Chondrocyte (in vitro differentiated cells): ENCODE measurements around the gene TIAM2. TPM values are rescaled to one million over a fixed set of nuclear protein-coding genes. Genes with fewer than 3 reads are reported as not detected.

Experiments used
- DNase-seq: peaks from one replicate; pipeline ENCODE4 v3.0.0; 2021; ENCODE audit warnings: mixed read lengths, low spot score
- H3K27ac Mint-ChIP-seq: one replicate; pipeline ENCODE4 v1.8.0; 2021; ENCODE audit warnings: mild to moderate bottlenecking, moderate library complexity, mixed read lengths; ENCODE audit not compliant: unreplicated experiment
- H3K27me3 Mint-ChIP-seq: 2 replicates; pipeline ENCODE4 v1.8.0; 2021; ENCODE audit warnings: low read depth, mixed read lengths
- H3K36me3 Mint-ChIP-seq: 2 replicates; pipeline ENCODE4 v1.8.0; 2021; ENCODE audit warnings: low read depth, mixed read lengths
- H3K4me1 Mint-ChIP-seq: 2 replicates; pipeline ENCODE4 v1.8.0; 2021; ENCODE audit warnings: low read depth, mild to moderate bottlenecking, mixed read lengths
- H3K4me3 Mint-ChIP-seq: one replicate; pipeline ENCODE4 v1.8.0; 2021; ENCODE audit warnings: mild to moderate bottlenecking, moderate library complexity, mixed read lengths; ENCODE audit not compliant: unreplicated experiment
- H3K9me3 Mint-ChIP-seq: 2 replicates; pipeline ENCODE4 v1.8.0; 2021; ENCODE audit warnings: low read depth, mixed read lengths
- CTCF ChIP-seq: fragments of 200-600 bp; sonication (generic); IDR thresholded peaks from 2 replicates; pipeline ENCODE4 v1.5.0; 2021; ENCODE audit warnings: antibody characterized with exemption, mild to moderate bottlenecking, moderate library complexity
- total RNA-seq: library from RNA; stranded (reverse); gene quantifications from 3 replicates; pipeline ENCODE4 v1.2.1, GENCODE V29; 2021

TIAM2 gene
- total RNA-seq, 1 donor from 2014 or later = 13.8 TPM

- H3K4me1 Mint-ChIP-seq = peaks cover 27% of the 10 kb centered on the region
- H3K4me3 Mint-ChIP-seq = no peak overlapping the region
- H3K27me3 Mint-ChIP-seq = no peaks in the 10 kb centered on the region
- no peak for TF ChIP-seq CTCF
- DNase-seq = no peak
- H3K36me3 Mint-ChIP-seq = no peaks in the 10 kb centered on the region
- no peak overlapping the region for H3K27ac Mint-ChIP-seq
- H3K9me3 Mint-ChIP-seq = no peaks in the 10 kb centered on the region
Measured at GRCh38 chr6:155067956-155068615, 73.0 kb downstream of the TIAM2 start.

- no peak for DNase-seq
- no peaks in the 10 kb centered on the region for H3K9me3 Mint-ChIP-seq
- H3K4me1 Mint-ChIP-seq = peaks cover 20% of the 10 kb centered on the region
- no peak overlapping the region for H3K4me3 Mint-ChIP-seq
- H3K27ac Mint-ChIP-seq = no peak overlapping the region
- no peaks in the 10 kb centered on the region for H3K36me3 Mint-ChIP-seq
- TF ChIP-seq CTCF = no peak
- H3K27me3 Mint-ChIP-seq = no peaks in the 10 kb centered on the region
Measured at GRCh38 chr6:155069543-155069942, 74.4 kb downstream of the TIAM2 start.

GRCh38 chr6:155075930-155076695 lies 81.0 kb downstream of the TIAM2 start:
- no peak overlapping the region for H3K4me3 Mint-ChIP-seq
- no peak for TF ChIP-seq CTCF
- H3K4me1 Mint-ChIP-seq = peaks cover 6% of the 10 kb centered on the region
- DNase-seq = no peak
- no peaks in the 10 kb centered on the region for H3K27me3 Mint-ChIP-seq
- no peaks in the 10 kb centered on the region for H3K9me3 Mint-ChIP-seq
- no peak overlapping the region for H3K27ac Mint-ChIP-seq
- peaks cover 1% of the 10 kb centered on the region for H3K36me3 Mint-ChIP-seq

- no peaks in the 10 kb centered on the region for H3K27me3 Mint-ChIP-seq
- H3K27ac Mint-ChIP-seq = no peak overlapping the region
- peaks cover 1% of the 10 kb centered on the region for H3K36me3 Mint-ChIP-seq
- no peak overlapping the region for H3K4me3 Mint-ChIP-seq
- H3K9me3 Mint-ChIP-seq = no peaks in the 10 kb centered on the region
- DNase-seq = no peak
- peaks cover 6% of the 10 kb centered on the region for H3K4me1 Mint-ChIP-seq
- TF ChIP-seq CTCF = no peak
Measured at GRCh38 chr6:155077331-155077730, 82.2 kb downstream of the TIAM2 start.

GRCh38 chr6:155077784-155078183 lies 82.7 kb downstream of the TIAM2 start:
- Mint-ChIP-seq H3K4me1 (peaks cover 6% of the 10 kb centered on the region), H3K27ac (no peak overlapping the region)
- TF ChIP-seq CTCF = no peak

More at GRCh38 chr6:155077784-155078183, 82.7 kb downstream of the TIAM2 start:
- peaks cover 1% of the 10 kb centered on the region for H3K36me3 Mint-ChIP-seq
- H3K4me3 Mint-ChIP-seq = no peak overlapping the region
- no peak for DNase-seq
- H3K27me3 Mint-ChIP-seq = no peaks in the 10 kb centered on the region
- H3K9me3 Mint-ChIP-seq = no peaks in the 10 kb centered on the region
